Measurements from ENCODE around the gene PACS1.

Gene PACS1

DNA sequence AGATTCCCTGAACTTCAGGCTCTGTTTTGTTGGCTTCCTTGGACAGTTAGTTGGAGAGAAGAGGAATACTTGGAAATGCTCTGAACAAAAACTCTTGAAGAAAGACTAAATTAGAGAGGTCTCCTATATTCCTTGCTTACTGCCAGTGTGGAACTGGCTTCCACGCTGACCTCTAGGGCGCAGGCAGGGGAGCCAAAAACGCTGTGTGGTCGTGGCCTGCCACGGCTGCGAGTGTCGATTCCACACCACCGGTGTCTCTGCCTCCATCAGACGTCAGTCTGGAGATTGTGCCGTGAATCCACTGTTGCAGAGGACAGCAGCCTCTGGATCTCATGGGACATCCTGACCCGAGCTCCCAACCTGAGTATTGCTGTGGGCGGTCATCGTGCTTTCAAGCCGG is 160.9 kb downstream of the PACS1 start:
- Histone ChIP-seq H3K27me3 (ENCODE audit: low read depth, low read length) (no peaks in the 10 kb centered on the region), H3K79me2 (ENCODE audit: low read length) (no peaks in the 10 kb centered on the region), H3K27ac (ENCODE audit: low read length) (no peak overlapping the region), H2AFZ (ENCODE audit: low read depth, low read length) (no peak overlapping the region), H3K9ac (ENCODE audit: low read length) (no peak overlapping the region), H3K9me3 (ENCODE audit: insufficient read depth, low read length) (no peaks in the 10 kb centered on the region), H4K20me1 (ENCODE audit: insufficient read depth, low read length) (no peaks in the 10 kb centered on the region), H3K4me1 (ENCODE audit: low read length) (peaks cover 11% of the 10 kb centered on the region), H3K4me3 (ENCODE audit: low read length) (no peak overlapping the region), H3K4me2 (ENCODE audit: low read length) (no peak overlapping the region), H3K36me3 (replicated peaks; ENCODE audit: low read depth, low read length) (no peaks in the 10 kb centered on the region)
- TF ChIP-seq, protein P1, sequence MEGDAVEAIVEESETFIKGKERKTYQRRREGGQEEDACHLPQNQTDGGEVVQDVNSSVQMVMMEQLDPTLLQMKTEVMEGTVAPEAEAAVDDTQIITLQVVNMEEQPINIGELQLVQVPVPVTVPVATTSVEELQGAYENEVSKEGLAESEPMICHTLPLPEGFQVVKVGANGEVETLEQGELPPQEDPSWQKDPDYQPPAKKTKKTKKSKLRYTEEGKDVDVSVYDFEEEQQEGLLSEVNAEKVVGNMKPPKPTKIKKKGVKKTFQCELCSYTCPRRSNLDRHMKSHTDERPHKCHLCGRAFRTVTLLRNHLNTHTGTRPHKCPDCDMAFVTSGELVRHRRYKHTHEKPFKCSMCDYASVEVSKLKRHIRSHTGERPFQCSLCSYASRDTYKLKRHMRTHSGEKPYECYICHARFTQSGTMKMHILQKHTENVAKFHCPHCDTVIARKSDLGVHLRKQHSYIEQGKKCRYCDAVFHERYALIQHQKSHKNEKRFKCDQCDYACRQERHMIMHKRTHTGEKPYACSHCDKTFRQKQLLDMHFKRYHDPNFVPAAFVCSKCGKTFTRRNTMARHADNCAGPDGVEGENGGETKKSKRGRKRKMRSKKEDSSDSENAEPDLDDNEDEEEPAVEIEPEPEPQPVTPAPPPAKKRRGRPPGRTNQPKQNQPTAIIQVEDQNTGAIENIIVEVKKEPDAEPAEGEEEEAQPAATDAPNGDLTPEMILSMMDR (IDR thresholded peaks at IDR 0.05; ENCODE audit: low read depth, low read length), result no peak
- TF ChIP-seq EZH2phosphoT487 (IDR thresholded peaks at IDR 0.05; ENCODE audit: low read depth), result no peak

GRCh38 chr11:66231561-66231960 is 161.5 kb downstream of the PACS1 start:
- TF ChIP-seq EZH2phosphoT487 (IDR thresholded peaks at IDR 0.05; ENCODE audit: low read depth), result no peak
- TF ChIP-seq, protein P1 (IDR thresholded peaks at IDR 0.05; ENCODE audit: low read depth, low read length), result no peak
- H3K27me3 ChIP-seq (ENCODE audit: low read depth, low read length), result no peaks in the 10 kb centered on the region
- no peak overlapping the region for H2AFZ ChIP-seq (ENCODE audit: low read depth, low read length)
- H3K9me3 ChIP-seq (ENCODE audit: insufficient read depth, low read length), result no peaks in the 10 kb centered on the region
- no peak overlapping the region for H3K4me2 ChIP-seq (ENCODE audit: low read length)
- H3K9ac ChIP-seq (ENCODE audit: low read length), result no peak overlapping the region
- no peak overlapping the region for H3K4me3 ChIP-seq (ENCODE audit: low read length)
- H3K4me1 ChIP-seq (ENCODE audit: low read length), result peaks cover 5% of the 10 kb centered on the region
- H3K79me2 ChIP-seq (ENCODE audit: low read length), result no peaks in the 10 kb centered on the region
- H3K36me3 ChIP-seq (replicated peaks; ENCODE audit: low read depth, low read length), result no peaks in the 10 kb centered on the region
- no peak overlapping the region for H3K27ac ChIP-seq (ENCODE audit: low read length)
- H4K20me1 ChIP-seq (ENCODE audit: insufficient read depth, low read length), result no peaks in the 10 kb centered on the region

GRCh38 chr11:66232769-66233168 is 162.7 kb downstream of the PACS1 start:
- Histone ChIP-seq H2AFZ (ENCODE audit: low read depth, low read length) (no peak overlapping the region), H3K36me3 (replicated peaks; ENCODE audit: low read depth, low read length) (no peaks in the 10 kb centered on the region), H3K9me3 (ENCODE audit: insufficient read depth, low read length) (no peaks in the 10 kb centered on the region), H4K20me1 (ENCODE audit: insufficient read depth, low read length) (no peaks in the 10 kb centered on the region), H3K27ac (ENCODE audit: low read length) (no peak overlapping the region), H3K4me3 (ENCODE audit: low read length) (no peak overlapping the region), H3K27me3 (ENCODE audit: low read depth, low read length) (no peaks in the 10 kb centered on the region), H3K4me2 (ENCODE audit: low read length) (no peak overlapping the region), H3K79me2 (ENCODE audit: low read length) (no peaks in the 10 kb centered on the region), H3K9ac (ENCODE audit: low read length) (no peak overlapping the region), H3K4me1 (ENCODE audit: low read length) (no peaks in the 10 kb centered on the region)
- no peak for TF ChIP-seq EZH2phosphoT487 (IDR thresholded peaks at IDR 0.05; ENCODE audit: low read depth)
- TF ChIP-seq, protein P1 (IDR thresholded peaks at IDR 0.05; ENCODE audit: low read depth, low read length), result no peak

DNA sequence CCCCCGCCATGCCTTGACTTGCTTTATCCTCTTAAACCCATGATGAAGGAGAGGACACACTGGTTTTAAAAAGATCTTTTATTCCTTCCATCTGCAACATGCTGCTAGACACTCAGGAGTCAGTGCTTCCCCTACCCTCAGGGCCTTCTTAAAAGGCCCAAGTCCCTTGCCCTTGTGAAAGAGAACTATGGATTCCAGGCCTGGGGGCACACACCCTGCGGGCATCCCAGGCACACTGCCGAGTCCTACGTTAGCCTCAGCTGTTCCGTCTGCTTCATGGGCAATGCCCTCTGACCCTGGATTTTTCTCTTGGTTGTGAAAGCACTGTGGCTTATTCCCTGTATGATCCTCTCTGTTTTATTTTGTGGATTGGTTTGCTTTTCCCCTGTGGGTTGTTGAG is 163.2 kb downstream of the PACS1 start:
- Histone ChIP-seq H3K36me3 (replicated peaks; ENCODE audit: low read depth, low read length) (no peaks in the 10 kb centered on the region), H3K27ac (ENCODE audit: low read length) (no peak overlapping the region), H3K9me3 (ENCODE audit: insufficient read depth, low read length) (no peaks in the 10 kb centered on the region), H3K4me1 (ENCODE audit: low read length) (no peaks in the 10 kb centered on the region), H3K4me2 (ENCODE audit: low read length) (no peak overlapping the region), H3K27me3 (ENCODE audit: low read depth, low read length) (no peaks in the 10 kb centered on the region), H2AFZ (ENCODE audit: low read depth, low read length) (no peak overlapping the region), H3K4me3 (ENCODE audit: low read length) (no peak overlapping the region), H3K9ac (ENCODE audit: low read length) (no peak overlapping the region), H4K20me1 (ENCODE audit: insufficient read depth, low read length) (no peaks in the 10 kb centered on the region), H3K79me2 (ENCODE audit: low read length) (no peaks in the 10 kb centered on the region)
- no peak for TF ChIP-seq EZH2phosphoT487 (IDR thresholded peaks at IDR 0.05; ENCODE audit: low read depth)
- TF ChIP-seq, protein P1 (IDR thresholded peaks at IDR 0.05; ENCODE audit: low read depth, low read length), result no peak
